ENCODE data around the gene TASOR.
"Not testable (repeated sequence)": the region's sequence is repeated elsewhere in the genome, so short reads cannot be mapped to it uniquely, and the experiment has no call there.

TASOR gene

GRCh38 chr3:56683122-56683817, at the start of gene TASOR:
Gene TASOR, minus strand, starts transcription at chr3:56683265. Its CDS starts 259 bp downstream, at chr3:56683006.
- peak; percentile 75 for DNase-seq (ENCODE audit: low read depth, low spot score)

- DNase-seq (ENCODE audit: low read depth, low spot score), result no peak
These were observed 49.0 kb upstream of the TASOR start for GRCh38 chr3:56732109-56732508.

GRCh38 chr3:56725175-56725574, 42.1 kb upstream of the TASOR start:
- peak; percentile 16 for DNase-seq (ENCODE audit: low read depth, low spot score)

GRCh38 chr3:56724676-56725075, 41.6 kb upstream of the TASOR start:
- DNase-seq (ENCODE audit: low read depth, low spot score), result no peak

GRCh38 chr3:56720849-56721248, 37.8 kb upstream of the TASOR start:
- DNase-seq (ENCODE audit: low read depth, low spot score), result no peak

- not testable (repeated sequence) for DNase-seq (ENCODE audit: low read depth, low spot score)
These were observed 35.7 kb upstream of the TASOR start for GRCh38 chr3:56718809-56719208.

- no peak for DNase-seq (ENCODE audit: low read depth, low spot score)
These were observed 28.3 kb upstream of the TASOR start for GRCh38 chr3:56711344-56711743.

GRCh38 chr3:56707412-56707811, 24.3 kb upstream of the TASOR start:
- not testable (repeated sequence) for DNase-seq (ENCODE audit: low read depth, low spot score)

- DNase-seq (ENCODE audit: low read depth, low spot score), result no peak
These were observed 23.6 kb upstream of the TASOR start for GRCh38 chr3:56706629-56707028.

- no peak for DNase-seq (ENCODE audit: low read depth, low spot score)
These were observed 21.6 kb upstream of the TASOR start for GRCh38 chr3:56704706-56705105.

GRCh38 chr3:56702490-56703315, 19.6 kb upstream of the TASOR start:
- DNase-seq (ENCODE audit: low read depth, low spot score), result peak; percentile 36

GRCh38 chr3:56700151-56700550, 17.1 kb upstream of the TASOR start:
- no peak for DNase-seq (ENCODE audit: low read depth, low spot score)

- no peak for DNase-seq (ENCODE audit: low read depth, low spot score)
These were observed 12.0 kb upstream of the TASOR start for GRCh38 chr3:56694867-56695683.

- DNase-seq (ENCODE audit: low read depth, low spot score), result no peak
These were observed 10.7 kb upstream of the TASOR start for GRCh38 chr3:56693750-56694149.

GRCh38 chr3:56692520-56693433, 9.7 kb upstream of the TASOR start:
- not testable (repeated sequence) for DNase-seq (ENCODE audit: low read depth, low spot score)

- DNase-seq (ENCODE audit: low read depth, low spot score), result not testable (repeated sequence)
These were observed 8.9 kb upstream of the TASOR start for GRCh38 chr3:56692001-56692365.

- no peak for DNase-seq (ENCODE audit: low read depth, low spot score)
These were observed 8.3 kb upstream of the TASOR start for GRCh38 chr3:56691165-56692000.

GRCh38 chr3:56689303-56689702, 6.2 kb upstream of the TASOR start:
- no peak for DNase-seq (ENCODE audit: low read depth, low spot score)

GRCh38 chr3:56688191-56688590, 5.1 kb upstream of the TASOR start:
- DNase-seq (ENCODE audit: low read depth, low spot score), result no peak

GRCh38 chr3:56684029-56684428, 964 bp upstream of the TASOR start:
- no peak for DNase-seq (ENCODE audit: low read depth, low spot score)
